Bronchial epithelial cell (primary cell): ENCODE results near the gene YARS1. TPM values are rescaled to one million over a fixed set of nuclear protein-coding genes. Genes with fewer than 3 reads are reported as not detected.
A peak's percentile ranks its signal among the peaks of the same experiment; 100 is the strongest.

Experiments used
- DNase-seq: peaks from one replicate; pipeline ENCODE4 v3.0.0-alpha.2; 2010; ENCODE audit warnings: low read depth
- FAIRE-seq: peaks from 2 replicates; lab custom pipeline; 2011; peaks lifted over from hg19 to GRCh38; lab: Jason Lieb, UNC
- H3K27me3 ChIP-seq: 2 replicates; pipeline ENCODE4 v1.5.1; 2011; ENCODE audit warnings: low read length; ENCODE audit not compliant: control insufficient read depth, insufficient read depth
- H3K36me3 ChIP-seq: 2 replicates; pipeline ENCODE4 v1.5.1; 2011; ENCODE audit warnings: low read length; ENCODE audit not compliant: control insufficient read depth, insufficient read depth
- H3K4me3 ChIP-seq: 2 replicates; pipeline ENCODE4 v1.5.1; 2011; ENCODE audit warnings: mild to moderate bottlenecking, low read depth, low read length, control low read depth
- CTCF ChIP-seq: IDR thresholded peaks from 2 replicates; pipeline ENCODE4 v1.5.1; 2011; ENCODE audit warnings: mild to moderate bottlenecking, moderate library complexity, low read length, control low read depth, inconsistent platforms; ENCODE audit not compliant: insufficient read depth, severe bottlenecking
- total RNA-seq: library from RNA; depleted of rRNA; stranded (reverse); fragments of >200 nt; gene quantifications from 2 replicates; pipeline ENCODE4 v1.2.1, GENCODE V29; 2014

YARS1 gene
- total RNA-seq, 1 donor from 2014 or later: 195 TPM

- Histone ChIP-seq H3K4me3 (no peak overlapping the region), H3K27me3 (no peaks in the 10 kb centered on the region), H3K36me3 (peaks cover 7% of the 10 kb centered on the region)
- TF ChIP-seq CTCF: no peak
- DNase-seq: no peak
- no peak for FAIRE-seq
Observed at GRCh38 chr1:32825181-32825580, 8.0 kb upstream of the YARS1 start.

- Histone ChIP-seq H3K4me3 (no peak overlapping the region), H3K27me3 (no peaks in the 10 kb centered on the region), H3K36me3 (peaks cover 4% of the 10 kb centered on the region)
- no peak for DNase-seq
- FAIRE-seq: no peak
- TF ChIP-seq CTCF: no peak
Observed at GRCh38 chr1:32818804-32819541, 1.8 kb upstream of the YARS1 start.

- FAIRE-seq: no peak
- H3K4me3 ChIP-seq: peak overlapping the region; percentile 57
- no peak for TF ChIP-seq CTCF
- no peaks in the 10 kb centered on the region for H3K27me3 ChIP-seq
- peaks cover 4% of the 10 kb centered on the region for H3K36me3 ChIP-seq
- DNase-seq: peak; percentile 12
Observed at GRCh38 chr1:32817815-32818786, 943 bp upstream of the YARS1 start.

GRCh38 chr1:32816676-32817158 lies 441 bp downstream of the YARS1 start:
- DNase-seq: peak; percentile 93

More at GRCh38 chr1:32816676-32817158, 441 bp downstream of the YARS1 start:
- no peak for TF ChIP-seq CTCF
- H3K4me3 ChIP-seq: peak overlapping the region; percentile 57
- no peak for FAIRE-seq
- peaks cover 4% of the 10 kb centered on the region for H3K36me3 ChIP-seq
- H3K27me3 ChIP-seq: no peaks in the 10 kb centered on the region
